ENCODE measurements around the gene TOGARAM1. TPM values are rescaled to one million over a fixed set of nuclear protein-coding genes. Genes with fewer than 3 reads are reported as not detected.

Gene TOGARAM1
- total RNA-seq, 1 donor from 2014 or later, result 14.7 TPM

DNA sequence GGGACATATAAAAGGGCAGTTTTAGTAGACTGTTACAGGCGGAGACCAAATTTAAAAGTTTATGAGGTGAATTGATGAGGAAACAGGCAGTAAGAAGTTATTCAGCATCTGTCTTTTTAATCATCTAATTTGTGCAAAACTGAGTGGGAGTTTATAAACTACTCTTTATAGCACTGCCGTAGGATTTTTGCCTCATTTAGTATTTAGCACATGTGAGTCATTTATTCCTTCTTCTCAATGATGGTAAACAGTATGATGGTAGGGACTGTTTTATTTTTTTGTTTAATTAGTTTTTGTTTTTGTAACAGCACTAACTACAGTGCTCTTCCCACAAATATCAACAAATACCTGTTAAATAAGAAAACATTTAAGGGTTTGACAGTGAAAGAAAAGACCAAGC, 20.6 kb downstream of the TOGARAM1 start:
- peaks cover 18% of the 10 kb centered on the region for H4K20me1 ChIP-seq (ENCODE audit: insufficient read depth, low read length)
- H3K27me3 Mint-ChIP-seq (ENCODE audit: low read depth, unreplicated experiment), result no peaks in the 10 kb centered on the region
- DNase-seq (ENCODE audit: low read depth) (no peak), FAIRE-seq (no peak)
- no peak overlapping the region for H3K4me2 ChIP-seq (ENCODE audit: low read length)
- H2AFZ ChIP-seq (ENCODE audit: low read depth, low read length), result no peak overlapping the region
- H3K36me3 Mint-ChIP-seq (ENCODE audit: low read depth, unreplicated experiment), result no peaks in the 10 kb centered on the region
- H3K27ac ChIP-seq (ENCODE audit: low read depth, low read length), result no peak overlapping the region
- no peaks in the 10 kb centered on the region for H3K4me1 Mint-ChIP-seq (ENCODE audit: low read depth, unreplicated experiment)
- no peaks in the 10 kb centered on the region for H3K36me3 ChIP-seq (ENCODE audit: insufficient read depth, low read length)
- peaks cover 51% of the 10 kb centered on the region for H3K79me2 ChIP-seq (ENCODE audit: insufficient read depth, low read length)
- H3K9me3 Mint-ChIP-seq (ENCODE audit: unreplicated experiment), result no peaks in the 10 kb centered on the region
- H3K27ac Mint-ChIP-seq (ENCODE audit: unreplicated experiment), result no peak overlapping the region
- H3K9me3 ChIP-seq (ENCODE audit: insufficient read depth, low read depth, low read length), result no peaks in the 10 kb centered on the region
- H3K4me3 Mint-ChIP-seq (ENCODE audit: unreplicated experiment), result no peak overlapping the region
- no peak overlapping the region for H3K9ac ChIP-seq (ENCODE audit: low read length)
- H3K4me3 ChIP-seq (ENCODE audit: insufficient read depth, low read depth, low read length), result no peak overlapping the region
- H3K4me1 ChIP-seq (ENCODE audit: insufficient read depth, low read length), result no peaks in the 10 kb centered on the region
- TF ChIP-seq CTCF (IDR thresholded peaks at IDR 0.05; ENCODE audit: insufficient read depth, low read depth, low read length), result no peak
- no peak for TF ChIP-seq EZH2 (IDR thresholded peaks at IDR 0.05; ENCODE audit: insufficient read depth, low read length)
- H3K27me3 ChIP-seq (ENCODE audit: insufficient read depth, low read length), result no peaks in the 10 kb centered on the region

GRCh38 chr14:44988694-44989093, 26.7 kb downstream of the TOGARAM1 start:
- H3K4me1 ChIP-seq (ENCODE audit: insufficient read depth, low read length), result no peaks in the 10 kb centered on the region
- DNase-seq (ENCODE audit: low read depth) (no peak), FAIRE-seq (no peak)
- H3K4me2 ChIP-seq (ENCODE audit: low read length), result no peak overlapping the region
- Mint-ChIP-seq H3K9me3 (ENCODE audit: unreplicated experiment) (no peaks in the 10 kb centered on the region), H3K36me3 (ENCODE audit: low read depth, unreplicated experiment) (no peaks in the 10 kb centered on the region), H3K4me1 (ENCODE audit: low read depth, unreplicated experiment) (no peaks in the 10 kb centered on the region), H3K27me3 (ENCODE audit: low read depth, unreplicated experiment) (no peaks in the 10 kb centered on the region), H3K4me3 (ENCODE audit: unreplicated experiment) (no peak overlapping the region), H3K27ac (ENCODE audit: unreplicated experiment) (no peak overlapping the region)
- H3K79me2 ChIP-seq (ENCODE audit: insufficient read depth, low read length), result peaks cover 28% of the 10 kb centered on the region
- peaks cover 16% of the 10 kb centered on the region for H4K20me1 ChIP-seq (ENCODE audit: insufficient read depth, low read length)
- no peaks in the 10 kb centered on the region for H3K36me3 ChIP-seq (ENCODE audit: insufficient read depth, low read length)
- H3K4me3 ChIP-seq (ENCODE audit: insufficient read depth, low read depth, low read length), result no peak overlapping the region
- no peak overlapping the region for H3K27ac ChIP-seq (ENCODE audit: low read depth, low read length)
- no peak overlapping the region for H2AFZ ChIP-seq (ENCODE audit: low read depth, low read length)
- H3K9ac ChIP-seq (ENCODE audit: low read length), result no peak overlapping the region
- H3K9me3 ChIP-seq (ENCODE audit: insufficient read depth, low read depth, low read length), result no peaks in the 10 kb centered on the region
- TF ChIP-seq EZH2 (IDR thresholded peaks at IDR 0.05; ENCODE audit: insufficient read depth, low read length) (no peak), CTCF (IDR thresholded peaks at IDR 0.05; ENCODE audit: insufficient read depth, low read depth, low read length) (no peak)
- H3K27me3 ChIP-seq (ENCODE audit: insufficient read depth, low read length), result no peaks in the 10 kb centered on the region

GRCh38 chr14:44989497-44990440, 27.8 kb downstream of the TOGARAM1 start:
- TF ChIP-seq EZH2 (IDR thresholded peaks at IDR 0.05; ENCODE audit: insufficient read depth, low read length), result no peak
- TF ChIP-seq CTCF (IDR thresholded peaks at IDR 0.05; ENCODE audit: insufficient read depth, low read depth, low read length), result no peak
- Histone ChIP-seq H3K4me1 (ENCODE audit: insufficient read depth, low read length) (no peaks in the 10 kb centered on the region), H3K9ac (ENCODE audit: low read length) (no peak overlapping the region), H3K27ac (ENCODE audit: low read depth, low read length) (no peak overlapping the region), H3K9me3 (ENCODE audit: insufficient read depth, low read depth, low read length) (no peaks in the 10 kb centered on the region), H3K36me3 (ENCODE audit: insufficient read depth, low read length) (no peaks in the 10 kb centered on the region), H3K79me2 (ENCODE audit: insufficient read depth, low read length) (peaks cover 28% of the 10 kb centered on the region), H4K20me1 (ENCODE audit: insufficient read depth, low read length) (peaks cover 16% of the 10 kb centered on the region), H3K4me2 (ENCODE audit: low read length) (no peak overlapping the region), H3K4me3 (ENCODE audit: insufficient read depth, low read depth, low read length) (no peak overlapping the region), H2AFZ (ENCODE audit: low read depth, low read length) (no peak overlapping the region), H3K27me3 (ENCODE audit: insufficient read depth, low read length) (no peaks in the 10 kb centered on the region)
- Mint-ChIP-seq H3K36me3 (ENCODE audit: low read depth, unreplicated experiment) (no peaks in the 10 kb centered on the region), H3K27ac (ENCODE audit: unreplicated experiment) (no peak overlapping the region), H3K9me3 (ENCODE audit: unreplicated experiment) (no peaks in the 10 kb centered on the region), H3K4me1 (ENCODE audit: low read depth, unreplicated experiment) (no peaks in the 10 kb centered on the region), H3K27me3 (ENCODE audit: low read depth, unreplicated experiment) (no peaks in the 10 kb centered on the region), H3K4me3 (ENCODE audit: unreplicated experiment) (no peak overlapping the region)
- FAIRE-seq (no peak), DNase-seq (ENCODE audit: low read depth) (no peak)

Measured in astrocyte (in vitro differentiated cells and primary cell).